ENCODE results near the gene STXBP3.

DNA sequence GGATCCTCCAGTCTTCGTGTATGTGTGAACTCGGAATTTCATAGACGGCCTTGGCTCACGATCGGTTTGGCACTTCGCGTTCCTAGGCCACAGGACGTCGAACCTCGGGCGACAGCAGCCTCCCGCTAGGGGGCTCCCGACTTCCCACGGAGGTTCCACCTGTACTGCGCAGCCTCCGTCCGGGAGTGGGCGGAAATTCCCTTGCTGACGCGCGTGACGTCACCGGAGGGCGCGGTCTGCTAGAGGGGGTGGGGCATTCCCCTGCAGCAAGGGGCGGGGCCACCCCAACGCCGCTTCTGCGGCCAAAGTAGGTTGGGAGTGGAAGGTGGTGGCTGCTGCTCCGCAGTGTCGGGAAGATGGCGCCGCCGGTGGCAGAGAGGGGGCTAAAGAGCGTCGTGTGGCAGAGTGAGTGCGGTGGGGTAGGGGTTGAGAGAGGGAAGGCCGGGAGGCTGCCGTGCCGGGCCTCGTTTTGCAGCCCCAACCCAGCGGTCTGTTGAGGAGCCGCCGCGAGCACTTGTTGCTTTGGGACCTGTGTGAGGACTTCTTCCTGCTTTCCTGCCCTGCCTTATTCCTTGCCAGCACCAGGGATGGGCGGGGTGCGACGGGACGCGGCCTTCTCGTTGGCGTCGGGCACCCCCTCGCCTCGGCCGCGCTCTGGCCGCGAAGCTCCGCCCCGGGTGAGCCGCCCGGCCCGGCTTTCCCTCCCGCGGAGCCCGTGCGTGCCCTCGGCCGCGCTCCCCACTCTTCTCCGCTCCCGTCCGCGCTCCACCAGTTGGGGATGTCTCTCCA lies at the start of gene STXBP3:
- TF ChIP-seq, protein P1, sequence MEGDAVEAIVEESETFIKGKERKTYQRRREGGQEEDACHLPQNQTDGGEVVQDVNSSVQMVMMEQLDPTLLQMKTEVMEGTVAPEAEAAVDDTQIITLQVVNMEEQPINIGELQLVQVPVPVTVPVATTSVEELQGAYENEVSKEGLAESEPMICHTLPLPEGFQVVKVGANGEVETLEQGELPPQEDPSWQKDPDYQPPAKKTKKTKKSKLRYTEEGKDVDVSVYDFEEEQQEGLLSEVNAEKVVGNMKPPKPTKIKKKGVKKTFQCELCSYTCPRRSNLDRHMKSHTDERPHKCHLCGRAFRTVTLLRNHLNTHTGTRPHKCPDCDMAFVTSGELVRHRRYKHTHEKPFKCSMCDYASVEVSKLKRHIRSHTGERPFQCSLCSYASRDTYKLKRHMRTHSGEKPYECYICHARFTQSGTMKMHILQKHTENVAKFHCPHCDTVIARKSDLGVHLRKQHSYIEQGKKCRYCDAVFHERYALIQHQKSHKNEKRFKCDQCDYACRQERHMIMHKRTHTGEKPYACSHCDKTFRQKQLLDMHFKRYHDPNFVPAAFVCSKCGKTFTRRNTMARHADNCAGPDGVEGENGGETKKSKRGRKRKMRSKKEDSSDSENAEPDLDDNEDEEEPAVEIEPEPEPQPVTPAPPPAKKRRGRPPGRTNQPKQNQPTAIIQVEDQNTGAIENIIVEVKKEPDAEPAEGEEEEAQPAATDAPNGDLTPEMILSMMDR (IDR thresholded peaks at IDR 0.05; ENCODE audit: poor library complexity, severe bottlenecking) = peak; percentile 98
- peak; percentile 63 for TF ChIP-seq TAF1 (IDR thresholded peaks at IDR 0.05; ENCODE audit: low read depth)
- TF ChIP-seq MXI1 (conservative IDR thresholded peaks at IDR 0.05; ENCODE audit: poor library complexity, severe bottlenecking) = peak; percentile 75
- TF ChIP-seq EZH2 (IDR thresholded peaks at IDR 0.05; ENCODE audit: borderline replicate concordance, insufficient read depth, low read length, poor library complexity, severe bottlenecking) = no peak

All from neural cell (in vitro differentiated cells).